SK-N-SH (cell line): ENCODE results near the gene SPEM1.

Experiments
- CTCF ChIP-seq: fragments of 200-600 bp; sonication (generic); IDR thresholded peaks from 2 replicates; pipeline ENCODE4 v1.6.1; 2017; ENCODE audit warnings: antibody characterized with exemption, mild to moderate bottlenecking, moderate library complexity
- RAD21 ChIP-seq: IDR thresholded peaks from 2 replicates; pipeline ENCODE4 v1.6.1; 2012; ENCODE audit warnings: mild to moderate bottlenecking, low read length
- YY1 ChIP-seq: IDR thresholded peaks from 2 replicates; pipeline ENCODE4 v1.4.0; 2012; ENCODE audit warnings: low read depth, mild to moderate bottlenecking

- TF ChIP-seq YY1 (no peak), RAD21 (no peak), CTCF (no peak)
Measured at GRCh38 chr17:7380855-7381683, 39.1 kb upstream of the SPEM1 start, which contains the start of gene TNK1.
